Eye (tissue), 1 donor: ENCODE results near the gene NCEH1.
"Not testable (repeated sequence)": the region's sequence is repeated elsewhere in the genome, so short reads cannot be mapped to it uniquely, and the experiment has no call there.

ENCODE experiments used
- DNase-seq: peaks from one replicate; pipeline ENCODE4 v3.0.0-alpha.2; 2015

NCEH1 gene

DNA sequence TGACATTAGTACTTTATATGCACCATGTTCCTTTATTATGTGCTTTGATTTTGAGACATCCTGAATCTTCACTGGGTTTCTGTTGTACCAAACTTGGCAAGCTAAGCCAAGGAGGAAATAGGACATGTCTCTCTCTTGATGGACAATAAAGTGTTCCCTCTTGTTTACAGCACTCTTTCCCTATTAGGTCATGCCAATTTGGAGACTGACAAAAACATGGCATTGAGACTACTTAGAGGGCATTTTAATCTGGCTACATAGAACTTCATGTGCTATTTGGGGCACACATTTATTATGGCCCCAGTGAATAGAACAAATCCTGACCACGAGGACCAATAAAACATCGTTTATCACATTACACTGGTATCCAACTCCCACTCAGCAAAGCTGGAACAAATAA, 102.3 kb downstream of the NCEH1 start:
- DNase-seq: no peak

GRCh38 chr3:172607305-172608121, 103.4 kb downstream of the NCEH1 start:
- DNase-seq: peak; percentile 44

DNA sequence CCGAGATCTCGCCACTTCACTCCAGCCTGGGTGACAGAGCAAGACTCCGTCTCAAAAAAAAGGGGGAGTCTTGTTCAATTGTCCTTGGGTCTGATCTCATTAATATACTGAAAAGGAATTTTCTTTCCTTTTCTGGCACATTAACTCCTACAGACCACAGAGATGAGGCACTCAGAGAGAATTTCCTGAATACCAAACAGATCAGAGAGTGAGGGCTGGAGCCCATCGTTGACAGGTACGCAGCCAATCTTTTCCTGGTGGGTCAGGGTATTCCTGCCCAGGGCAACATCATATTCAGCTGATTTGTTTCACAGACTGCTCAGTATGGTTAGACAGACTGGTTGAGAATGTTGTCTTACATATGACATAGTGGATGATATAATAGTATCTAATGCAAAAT, 104.8 kb downstream of the NCEH1 start:
- DNase-seq: no peak

GRCh38 chr3:172604895-172605646, 105.8 kb downstream of the NCEH1 start:
- DNase-seq: no peak

GRCh38 chr3:172601066-172601832, 109.6 kb downstream of the NCEH1 start:
- DNase-seq: no peak

- no peak for DNase-seq
These were observed 110.2 kb downstream of the NCEH1 start for GRCh38 chr3:172600644-172601065.

DNA sequence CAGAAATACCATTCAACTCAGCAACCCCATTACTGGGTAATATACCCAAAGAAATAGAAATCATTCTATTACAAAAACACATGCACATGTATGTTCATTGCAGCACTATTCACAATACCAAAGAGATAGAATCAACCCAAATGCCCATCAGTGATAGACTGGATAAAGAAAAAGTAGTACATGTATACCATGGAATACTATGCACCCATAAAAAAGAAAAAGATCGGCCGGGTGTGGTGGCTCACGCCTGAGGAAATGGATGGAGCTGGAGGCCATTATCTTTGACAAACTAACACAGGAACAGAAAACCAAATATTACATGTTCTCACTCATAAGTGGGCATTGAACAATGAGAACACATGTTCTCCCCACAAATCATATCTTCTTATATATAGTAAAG, 112.0 kb downstream of the NCEH1 start:
- DNase-seq: no peak

GRCh38 chr3:172596394-172596706, 114.5 kb downstream of the NCEH1 start:
- no peak for DNase-seq

DNA sequence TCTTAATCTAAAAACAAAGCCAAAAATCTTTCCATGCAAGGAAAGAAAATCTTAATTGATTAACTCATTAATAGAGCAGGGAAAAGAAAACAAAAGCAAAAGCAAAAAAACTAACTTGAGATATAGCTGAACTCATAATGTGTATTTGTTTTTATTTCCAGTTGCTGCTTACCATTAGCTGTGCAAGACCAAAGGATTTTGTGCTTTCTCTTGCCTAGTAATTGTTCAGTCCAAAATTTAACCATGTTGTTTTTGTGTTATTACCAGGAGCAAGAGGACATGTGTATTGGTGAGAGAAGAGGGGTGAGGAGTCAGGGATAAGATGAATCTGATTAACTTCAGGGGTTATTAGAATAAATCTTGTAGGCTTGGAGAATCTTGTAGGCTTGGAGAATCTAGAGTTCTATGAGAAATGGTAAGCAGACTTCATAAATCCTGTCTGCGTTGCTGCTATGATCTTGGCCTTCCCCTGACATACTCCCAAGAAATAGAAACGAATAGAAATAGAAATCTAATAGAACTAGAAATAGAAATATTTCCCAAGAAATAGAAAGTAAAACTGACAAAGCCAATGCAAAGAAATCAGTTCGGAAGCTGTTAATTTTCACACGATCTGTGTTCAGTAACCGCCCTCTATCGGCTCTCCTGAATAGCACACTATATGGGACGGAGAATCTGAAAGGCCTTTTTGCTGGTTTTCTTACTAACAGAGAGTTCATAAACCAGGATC, 115.0 kb downstream of the NCEH1 start:
- peak; percentile 26 for DNase-seq

- DNase-seq: not testable (repeated sequence)
These were observed 115.8 kb downstream of the NCEH1 start for GRCh38 chr3:172594900-172595663.

- no peak for DNase-seq
These were observed 117.8 kb downstream of the NCEH1 start for GRCh38 chr3:172592898-172593669.

- no peak for DNase-seq
These were observed 118.7 kb downstream of the NCEH1 start for GRCh38 chr3:172591876-172592771.

DNA sequence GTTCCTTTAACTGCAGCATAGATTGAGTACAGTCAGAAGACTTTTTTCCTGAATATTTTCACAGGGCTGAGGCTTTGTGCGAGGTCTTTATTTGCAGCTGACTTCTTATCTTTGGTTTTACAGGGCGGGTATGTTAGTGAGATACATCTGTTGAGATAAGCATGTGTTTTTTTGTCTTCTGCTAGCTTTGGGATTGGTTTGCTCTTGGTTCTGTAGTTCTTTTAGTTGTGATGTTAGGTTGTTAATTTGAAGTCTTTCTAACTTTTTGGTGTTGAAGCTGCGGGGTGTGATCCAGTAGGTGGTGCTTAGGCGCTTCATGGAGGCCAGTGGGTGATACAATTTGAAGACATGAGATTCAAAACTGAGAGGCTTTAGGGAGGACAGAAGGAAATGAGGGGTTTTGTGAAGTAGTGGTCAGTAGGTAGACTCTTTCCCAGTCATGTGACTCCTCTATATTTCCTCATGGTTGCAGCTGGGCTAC, 119.7 kb downstream of the NCEH1 start:
- DNase-seq: no peak

- no peak for DNase-seq
These were observed 124.4 kb downstream of the NCEH1 start for GRCh38 chr3:172586436-172586835.

DNA sequence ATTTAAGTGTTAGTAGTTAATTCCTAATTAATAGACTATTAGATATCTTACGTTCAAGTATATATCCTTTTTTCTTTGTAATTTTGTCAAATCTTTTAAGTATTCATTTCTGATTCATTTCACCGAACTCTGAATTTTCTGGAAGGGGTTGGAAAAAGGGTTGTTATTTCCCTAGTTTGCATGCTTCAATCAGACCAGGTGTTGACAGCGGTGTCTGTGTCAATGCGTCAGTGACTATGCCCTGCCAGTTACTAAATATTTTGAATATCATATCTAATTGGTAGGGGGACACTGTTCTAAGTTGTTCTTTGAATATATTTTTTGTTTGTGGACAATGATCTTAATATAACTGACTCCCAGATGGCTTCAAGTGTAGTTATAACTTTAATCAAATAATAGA, 124.9 kb downstream of the NCEH1 start:
- no peak for DNase-seq

DNA sequence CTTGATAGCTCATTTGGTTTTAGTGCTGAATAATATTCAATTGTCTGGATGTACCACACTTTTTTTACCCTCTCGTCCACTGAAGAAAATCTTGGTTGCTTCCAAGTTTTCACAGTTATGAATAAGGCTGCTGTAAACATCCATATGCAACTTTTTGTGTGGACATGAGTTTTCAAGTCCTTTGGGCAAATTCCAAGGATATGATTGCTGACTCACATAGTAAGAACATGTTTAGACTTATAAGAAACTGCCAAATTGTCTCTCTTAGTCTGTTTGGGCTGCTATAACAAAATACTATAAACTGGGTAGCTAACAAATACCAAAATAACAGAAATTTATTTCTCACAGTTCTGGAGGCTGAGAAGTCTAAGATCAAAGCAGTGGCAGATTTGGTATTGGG, 128.2 kb downstream of the NCEH1 start:
- no peak for DNase-seq

GRCh38 chr3:172581757-172582166, 129.1 kb downstream of the NCEH1 start:
- DNase-seq: no peak

GRCh38 chr3:172580680-172581401, 130.0 kb downstream of the NCEH1 start:
- DNase-seq: no peak
